Cardiac fibroblast (primary cell): Measurements from ENCODE around the gene ZBTB46.

Source experiments
- DNase-seq, 2 donors: peaks; one replicate each; pipeline versions ENCODE4 v3.0.0 to v3.0.0-alpha.2; 2010; ENCODE audit warnings: low read depth in 2 of 2
- H3K4me3 ChIP-seq, 2 donors: replicated peaks in 1 of 2; 1 replicate in 1 of 2; 2 replicates in 1 of 2; pipeline ENCODE4 v1.5.1; 2011; ENCODE audit warnings: low read depth in 2 of 2, low read length in 2 of 2, mild to moderate bottlenecking in 2 of 2, moderate library complexity in 1 of 2
- TF ChIP-seq, protein P1 (sequence below): IDR thresholded peaks from one replicate; pipeline ENCODE4 v1.5.1; 2011; ENCODE audit warnings: low read depth, mild to moderate bottlenecking, low read length, inconsistent platforms

ZBTB46 gene

DNA sequence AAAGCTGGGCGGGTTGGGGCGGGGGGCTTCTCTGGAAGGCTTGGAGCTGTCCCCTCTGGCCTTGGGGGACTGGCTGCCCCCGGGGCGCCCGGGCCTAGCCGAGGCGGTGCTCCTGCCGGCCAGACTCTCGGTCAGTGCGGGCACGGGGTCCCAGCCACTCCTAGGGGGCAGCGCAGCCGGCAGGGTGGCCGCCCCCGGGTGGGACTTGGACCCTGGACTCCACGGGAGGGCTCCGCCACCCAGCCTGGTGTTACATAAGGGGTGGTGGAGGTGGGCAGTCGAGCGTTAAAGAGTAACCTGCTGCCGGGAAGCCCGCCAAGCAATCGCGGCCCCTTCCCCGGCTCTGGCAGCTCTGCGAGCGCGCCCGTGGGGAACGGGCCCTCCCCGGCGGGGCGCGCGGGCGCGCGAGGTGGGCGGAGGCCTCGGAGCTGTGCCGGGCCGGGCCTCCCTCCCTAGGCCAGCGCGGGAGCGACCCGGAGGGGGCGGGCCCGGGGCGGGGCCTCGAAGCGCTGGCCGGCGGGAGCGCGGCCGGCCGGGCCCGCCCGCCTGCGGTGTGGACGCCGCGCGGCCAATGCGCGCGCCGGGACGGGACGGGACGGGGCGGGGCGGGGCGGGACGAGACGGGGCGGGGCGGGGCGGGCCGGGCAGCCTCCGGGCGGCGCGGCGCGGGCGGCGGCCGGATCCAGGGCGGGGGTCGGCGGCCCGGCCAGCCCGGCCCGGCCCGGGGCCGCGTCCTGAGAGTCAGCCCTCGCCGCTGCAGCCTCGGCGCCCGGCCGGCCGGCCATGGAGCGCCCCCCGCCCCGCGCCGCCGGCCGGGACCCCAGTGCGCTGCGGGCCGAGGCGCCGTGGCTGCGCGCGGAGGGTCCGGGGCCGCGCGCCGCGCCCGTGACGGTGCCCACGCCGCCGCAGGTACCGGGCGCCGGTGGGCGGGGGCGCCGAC lies 91.7 kb downstream of the ZBTB46 start, which contains the start of gene SLC2A4RG:
Gene SLC2A4RG (plus strand): TSS at position 647 of the 940 bp plus-strand sequence. CDS start 137 bp downstream, at position 784.
- peak; percentile 63 to 82 for DNase-seq
- H3K4me3 ChIP-seq: peak within 1 kb of the TSS; percentile 56 to 70
- TF ChIP-seq, protein P1, sequence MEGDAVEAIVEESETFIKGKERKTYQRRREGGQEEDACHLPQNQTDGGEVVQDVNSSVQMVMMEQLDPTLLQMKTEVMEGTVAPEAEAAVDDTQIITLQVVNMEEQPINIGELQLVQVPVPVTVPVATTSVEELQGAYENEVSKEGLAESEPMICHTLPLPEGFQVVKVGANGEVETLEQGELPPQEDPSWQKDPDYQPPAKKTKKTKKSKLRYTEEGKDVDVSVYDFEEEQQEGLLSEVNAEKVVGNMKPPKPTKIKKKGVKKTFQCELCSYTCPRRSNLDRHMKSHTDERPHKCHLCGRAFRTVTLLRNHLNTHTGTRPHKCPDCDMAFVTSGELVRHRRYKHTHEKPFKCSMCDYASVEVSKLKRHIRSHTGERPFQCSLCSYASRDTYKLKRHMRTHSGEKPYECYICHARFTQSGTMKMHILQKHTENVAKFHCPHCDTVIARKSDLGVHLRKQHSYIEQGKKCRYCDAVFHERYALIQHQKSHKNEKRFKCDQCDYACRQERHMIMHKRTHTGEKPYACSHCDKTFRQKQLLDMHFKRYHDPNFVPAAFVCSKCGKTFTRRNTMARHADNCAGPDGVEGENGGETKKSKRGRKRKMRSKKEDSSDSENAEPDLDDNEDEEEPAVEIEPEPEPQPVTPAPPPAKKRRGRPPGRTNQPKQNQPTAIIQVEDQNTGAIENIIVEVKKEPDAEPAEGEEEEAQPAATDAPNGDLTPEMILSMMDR: no peak

DNA sequence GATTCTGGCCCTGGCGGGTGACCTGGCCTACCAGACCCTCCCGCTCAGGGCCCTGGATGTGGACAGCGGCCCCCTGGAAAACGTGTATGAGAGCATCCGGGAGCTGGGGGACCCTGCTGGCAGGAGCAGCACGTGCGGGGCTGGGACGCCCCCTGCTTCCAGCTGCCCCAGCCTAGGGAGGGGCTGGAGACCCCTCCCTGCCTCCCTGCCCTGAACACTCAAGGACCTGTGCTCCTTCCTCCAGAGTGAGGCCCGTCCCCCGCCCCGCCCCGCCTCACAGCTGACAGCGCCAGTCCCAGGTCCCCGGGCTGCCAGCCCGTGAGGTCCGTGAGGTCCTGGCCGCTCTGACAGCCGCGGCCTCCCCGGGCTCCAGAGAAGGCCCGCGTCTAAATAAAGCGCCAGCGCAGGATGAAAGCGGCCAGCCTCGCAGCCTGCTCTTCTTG lies 92.4 kb downstream of the ZBTB46 start:
- peak; percentile 20 to 25 for DNase-seq
- TF ChIP-seq, protein P1: no peak
- no peak overlapping the region for H3K4me3 ChIP-seq

DNA sequence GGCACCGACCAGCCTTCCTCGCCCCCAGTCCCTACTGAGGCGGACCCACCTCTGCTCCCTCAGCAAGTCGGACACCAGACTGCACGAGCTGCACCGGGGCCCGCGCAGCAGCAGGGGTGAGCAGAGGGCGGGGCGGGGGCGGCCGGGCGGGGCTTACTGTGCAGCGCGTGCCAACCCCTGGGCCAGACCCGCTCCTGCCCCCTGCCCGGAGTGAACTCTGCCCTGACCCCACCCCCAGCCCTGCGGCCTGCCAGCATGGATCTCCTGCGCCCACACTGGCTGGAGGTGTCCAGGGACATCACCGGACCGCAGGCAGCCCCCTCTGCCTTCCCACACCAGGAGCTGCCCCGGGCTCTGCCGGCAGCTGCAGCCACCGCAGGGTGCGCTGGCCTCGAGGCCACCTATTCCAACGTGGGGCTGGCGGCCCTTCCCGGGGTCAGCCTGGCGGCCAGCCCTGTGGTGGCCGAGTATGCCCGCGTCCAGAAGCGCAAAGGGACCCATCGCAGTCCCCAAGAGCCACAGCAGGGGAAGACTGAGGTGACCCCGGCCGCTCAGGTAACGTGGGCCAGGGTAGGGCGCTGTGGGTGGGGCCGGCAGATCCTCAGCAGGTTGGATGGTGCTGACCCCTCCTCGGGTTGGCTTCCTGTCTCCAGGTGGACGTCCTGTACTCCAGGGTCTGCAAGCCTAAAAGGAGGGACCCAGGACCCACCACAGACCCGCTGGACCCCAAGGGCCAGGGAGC lies 92.9 kb downstream of the ZBTB46 start:
- no peak for DNase-seq
- no peak overlapping the region for H3K4me3 ChIP-seq
- TF ChIP-seq, protein P1: no peak

DNA sequence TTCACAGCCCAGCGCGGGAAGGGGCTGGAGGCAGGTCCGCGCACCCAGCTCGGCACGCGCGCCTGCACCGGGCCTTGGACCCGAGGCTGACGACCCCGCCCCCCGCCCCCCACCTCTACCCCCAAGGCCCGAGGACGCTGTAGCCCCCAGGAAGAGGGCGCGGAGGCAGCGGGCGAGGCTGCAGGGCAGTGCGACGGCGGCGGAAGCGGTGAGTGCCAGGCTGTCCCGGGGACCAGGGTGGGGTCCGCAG lies 93.4 kb downstream of the ZBTB46 start:
- TF ChIP-seq, protein P1: no peak
- no peak overlapping the region for H3K4me3 ChIP-seq

DNA sequence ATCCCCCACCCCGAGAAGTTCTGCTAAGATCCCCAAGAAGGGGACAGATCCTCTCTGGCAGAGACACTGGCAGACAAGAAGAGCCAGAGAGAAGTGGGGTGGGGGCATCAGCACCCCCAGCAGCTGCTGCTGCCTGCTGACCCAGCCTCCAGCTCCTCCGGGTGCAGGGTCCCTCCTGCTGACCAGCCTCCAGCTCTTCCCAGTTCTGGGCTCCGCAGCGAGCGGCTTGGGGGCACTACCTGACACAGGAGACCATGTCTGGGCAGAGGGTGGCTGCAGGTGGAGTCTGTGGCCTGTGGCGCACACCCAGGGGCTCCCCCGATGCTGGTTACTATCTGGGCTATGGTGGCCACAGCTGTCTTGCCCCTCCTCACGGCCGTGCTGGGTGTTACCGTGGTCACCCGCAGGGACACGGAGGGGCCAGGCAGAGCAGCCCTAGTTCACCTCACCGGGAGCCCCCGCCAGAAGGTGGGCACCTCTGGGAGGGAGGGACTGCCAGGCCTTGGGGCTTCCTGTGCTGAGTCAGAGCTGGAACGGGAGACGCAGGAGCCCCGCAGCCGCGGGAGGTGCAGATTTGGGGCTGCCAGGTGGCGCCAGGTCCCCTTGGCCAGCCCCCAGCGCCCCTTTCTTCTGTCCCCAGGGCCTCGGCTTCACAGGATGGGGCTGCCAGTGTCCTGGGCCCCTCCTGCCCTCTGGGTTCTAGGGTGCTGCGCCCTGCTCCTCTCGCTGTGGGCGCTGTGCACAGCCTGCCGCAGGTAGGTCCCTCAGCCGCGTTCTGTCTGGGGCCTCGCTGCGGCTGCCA lies 94.0 kb downstream of the ZBTB46 start:
- H3K4me3 ChIP-seq: no peak overlapping the region
- no peak for DNase-seq
- TF ChIP-seq, protein P1: no peak

More for the DNA sequence above, 93.4 kb downstream of the ZBTB46 start:
- DNase-seq: no peak
